Ovary (tissue), 9 donors: ENCODE measurements around the gene SAG. TPM values are rescaled to one million over a fixed set of nuclear protein-coding genes. Genes with fewer than 3 reads are reported as not detected.

Experiments
- DNase-seq, 5 donors: peaks; one replicate each; pipeline ENCODE4 v3.0.0-alpha.2; 2019 to 2020
- H3K27ac ChIP-seq, 2 donors: fragments of 200-600 bp; one replicate each; pipeline versions ENCODE4 v1.5.1 to v1.8.0; 2019 to 2022
- H3K27me3 ChIP-seq: fragments of 200-600 bp; one replicate; pipeline ENCODE4 v1.8.0; 2022
- H3K36me3 ChIP-seq: fragments of 200-600 bp; sonication (generic); one replicate; pipeline ENCODE4 v1.5.1; 2019
- H3K4me1 ChIP-seq: one replicate; pipeline ENCODE4 v1.8.1; 2013; ENCODE audit warnings: mild to moderate bottlenecking, moderate library complexity; ENCODE audit not compliant: insufficient read depth
- H3K4me3 ChIP-seq: fragments of 200-600 bp; sonication (generic); one replicate; pipeline ENCODE4 v1.5.1; 2017
- H3K9me3 ChIP-seq, 2 donors: fragments of 200-600 bp in 1 of 2; sonication (generic) in 1 of 2; one replicate each; pipeline versions ENCODE4 v1.5.1 to v1.8.1; 2013 to 2019; ENCODE audit warnings: mild to moderate bottlenecking in 1 of 2, moderate library complexity in 1 of 2
- CTCF ChIP-seq, 3 donors: fragments of 450-650 bp in 2 of 3; fragments of 200-600 bp in 1 of 3; IDR thresholded peaks; one replicate each; pipeline versions ENCODE4 v1.5.1 to v1.8.0; 2016 to 2022; ENCODE audit warnings: antibody characterized with exemption in 3 of 3, mild to moderate bottlenecking in 1 of 3
- EP300 ChIP-seq: sonication (generic); formaldehyde crosslinking; IDR thresholded peaks from one replicate; pipeline ENCODE4 v1.6.1; 2017; ENCODE audit warnings: antibody characterized with exemption
- POLR2A ChIP-seq: fragments of 450-650 bp; IDR thresholded peaks from one replicate; pipeline ENCODE4 v1.6.1; 2017; ENCODE audit warnings: antibody characterized with exemption, mild to moderate bottlenecking, moderate library complexity
- WGBS, 3 donors: extraction: QIAGEN DNeasy Blood & Tissue Kit in 1 of 3; methylation state at CpG; one replicate each; pipeline versions ENCODE4 v1.1.5 to v1.1.7; 2013 to 2017; 5-methylcytosine and 5-hydroxymethylcytosine counted together
- intact Hi-C, 4 donors: fragments of 100-400 bp; cut with DNase I; formaldehyde crosslinking; loops; one replicate each; pipeline versions ENCODE4 v1.11.0 to v1.15.1; 2022 to 2023
- polyA plus RNA-seq, 2 donors: library from polyadenylated mRNA; stranded (reverse); fragments of 200-250 nt in 1 of 2; fragments of 350-450 nt in 1 of 2; fragmentation: Illumina TruSeq in 1 of 2; extraction: RNeasy Lipid Tissue Mini Kit (QIAGEN cat#74804) in 1 of 2; gene quantifications; one replicate each; pipeline ENCODE4 v1.2.3, GENCODE V29; 2013 to 2014
- total RNA-seq, 7 donors: library from RNA; depleted of rRNA in 2 of 7; stranded (reverse); fragments of >200 nt in 2 of 7; fragmentation: NEBNext Ultra II Directional in 3 of 7; extraction: Animal tissue kit (Norgen Biotek cat#: 25700) in 3 of 7; gene quantifications; one replicate each; pipeline versions ENCODE4 v1.1.0 to v1.2.4, GENCODE V29; 2016 to 2023
- donor health status: DM: no; HTN: no; CAD: no; lungs with moderate emphysema.
- donor health status: DM: no; HTN: no; CAD: no.
- donor health status: Bipolar disorder and iron deficiency.
- donor health status: DM: yes; HTN: yes; CAD: no.
- donor health status: DM: no; HTN: no; CAD: no.
- donor health status: DM: yes; HTN: yes; CAD: no.

The SAG gene
- total and polyA plus RNA-seq, 9 donors: not detected

- WGBS, 3 donors: 89 to 93% (median 90%) methylated on average over 3 of the region's 3 CpGs
- intact Hi-C loops: no loop called here
- Histone ChIP-seq H3K27me3 (no peaks in the 10 kb centered on the region), H3K4me1 (peaks cover 1% of the 10 kb centered on the region), H3K27ac (no peak overlapping the region), H3K9me3 (no peaks in the 10 kb centered on the region), H3K4me3 (no peak overlapping the region), H3K36me3 (no peaks in the 10 kb centered on the region)
- TF ChIP-seq CTCF (IDR thresholded peaks at IDR 0.05): no peak
- no peak for TF ChIP-seq EP300
- TF ChIP-seq POLR2A: no peak
- no peak for DNase-seq
Observed at GRCh38 chr2:233303252-233303651, 4.4 kb upstream of the SAG start.

- Histone ChIP-seq H3K27ac (no peak overlapping the region), H3K4me3 (no peak overlapping the region), H3K27me3 (no peaks in the 10 kb centered on the region), H3K9me3 (no peaks in the 10 kb centered on the region), H3K4me1 (peaks cover 1% of the 10 kb centered on the region), H3K36me3 (no peaks in the 10 kb centered on the region)
- TF ChIP-seq CTCF (IDR thresholded peaks at IDR 0.05) (no peak), EP300 (no peak), POLR2A (no peak)
- intact Hi-C loops: no loop called here
- 88 to 93% (median 90%) methylated on average over 11 of the region's 11 CpGs for WGBS, 3 donors
- DNase-seq: no peak
Observed at GRCh38 chr2:233311241-233311926, 3.8 kb downstream of the SAG start.

GRCh38 chr2:233312874-233313273 lies 5.3 kb downstream of the SAG start:
- Histone ChIP-seq H3K27me3 (no peaks in the 10 kb centered on the region), H3K36me3 (no peaks in the 10 kb centered on the region), H3K9me3 (no peaks in the 10 kb centered on the region), H3K4me3 (no peak overlapping the region), H3K4me1 (no peaks in the 10 kb centered on the region), H3K27ac (no peak overlapping the region)
- intact Hi-C loops: no loop called here
- DNase-seq: no peak
- WGBS, 3 donors: 66 to 70% (median 68%) methylated on average over 8 of the region's 8 CpGs
- TF ChIP-seq CTCF (IDR thresholded peaks at IDR 0.05): no peak
- no peak for TF ChIP-seq EP300
- TF ChIP-seq POLR2A: no peak

- 90 to 94% (median 90%) methylated on average over 19 to 20 of the region's 20 CpGs for WGBS, 3 donors
- no peak for DNase-seq
- intact Hi-C loops: no loop called here
Observed at GRCh38 chr2:233314180-233314925, 6.7 kb downstream of the SAG start.

More at GRCh38 chr2:233314180-233314925, 6.7 kb downstream of the SAG start:
- no peaks in the 10 kb centered on the region for H3K27me3 ChIP-seq
- no peaks in the 10 kb centered on the region for H3K9me3 ChIP-seq
- H3K4me1 ChIP-seq: no peaks in the 10 kb centered on the region
- TF ChIP-seq EP300 (no peak), CTCF (IDR thresholded peaks at IDR 0.05) (no peak), POLR2A (no peak)
- no peaks in the 10 kb centered on the region for H3K36me3 ChIP-seq
- H3K27ac ChIP-seq: no peak overlapping the region
- no peak overlapping the region for H3K4me3 ChIP-seq
